Heart left ventricle (tissue), 13 donors: ENCODE measurements around the gene TMEM109.

ENCODE experiments used
- POLR2A ChIP-seq, 2 donors: fragments of 450-650 bp; IDR thresholded peaks; one replicate each; pipeline ENCODE4 v1.6.1; 2017; ENCODE audit warnings: antibody characterized with exemption in 2 of 2, mild to moderate bottlenecking in 2 of 2, moderate library complexity in 2 of 2
- TF ChIP-seq, protein P1 (sequence below), 12 donors: fragments of 200-600 bp; sonication (generic) in 4 of 12; IDR thresholded peaks; one replicate each; pipeline versions ENCODE4 v1.5.0 to v1.8.0; 2018 to 2022; ENCODE audit warnings: antibody characterized with exemption in 12 of 12, mild to moderate bottlenecking in 5 of 12
- donor health status: ischemic (EF 13 %, LVEDD 7.1; RV severe dilation, severe dysfunction).
- donor health status: DM: no; HTN: yes; CAD: no.
- donor health status: DM: no; HTN: no; CAD: no.
- donor health status: ischemic (EF 25% LVEDD 6.9; RV normal size, moderate dysfunction).
- donor health status: ischemic (EF 25% LVEDD 5.7; RV mildly dilated, moderate dysfunction).
- donor health status: ischemic (EF 35%, LVEDD 5.7; RV mildly dilated, moderate dysfunction).
- donor health status: nonischemic (EF 11% LVEDD 7.7; RV severe dilation, severe dysfunction).
- donor health status: DM: yes; HTN: yes; CAD: no.
- donor health status: PGD.
- donor health status: ischemic (EF 29% LVEDD 5.4; RV normal size, mild dysfunction).
- donor health status: nonischemic (EF 23%, LVEDD 6.1; RV moderate dilation, normal function).

DNA sequence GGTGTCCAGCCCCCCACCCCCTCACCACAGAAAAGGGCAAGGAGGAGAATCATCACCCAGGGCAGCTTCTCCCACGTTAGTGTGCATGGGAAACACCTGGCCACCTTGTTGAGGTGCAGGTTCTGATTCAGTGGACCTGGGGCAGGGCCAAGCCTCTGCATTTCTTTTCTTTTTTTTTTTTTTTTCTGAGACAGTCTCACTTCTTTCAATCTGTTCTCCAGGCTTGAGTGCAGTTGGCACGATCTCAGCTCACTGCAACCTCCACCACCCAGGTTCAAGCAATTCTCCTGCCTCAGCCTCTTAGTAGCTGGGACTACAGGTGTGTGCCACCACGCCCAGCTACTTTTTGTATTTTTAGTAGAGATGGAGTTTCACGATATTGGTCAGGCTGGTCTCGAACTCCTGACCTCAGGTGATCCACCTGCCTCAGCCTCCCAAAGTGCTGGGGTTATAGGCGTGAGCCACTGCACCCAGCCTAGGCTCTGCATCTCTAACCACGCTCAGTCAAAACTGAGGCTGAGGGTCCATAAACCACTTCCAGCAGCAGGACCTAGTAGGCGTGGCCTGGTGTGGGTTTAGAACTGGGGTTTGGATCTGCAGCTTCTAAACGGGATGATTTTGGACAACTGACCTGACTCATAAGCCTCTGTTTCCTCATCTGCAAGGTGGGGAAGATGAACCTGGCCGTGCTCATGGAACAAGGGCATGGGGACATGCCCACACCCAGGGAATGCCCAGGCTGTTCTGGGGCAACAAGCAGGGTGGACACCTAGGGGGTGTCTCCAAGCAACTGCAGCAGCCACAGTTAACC is 45.9 kb upstream of the TMEM109 start:
- TF ChIP-seq POLR2A (IDR thresholded peaks at IDR 0.05): no peak
- TF ChIP-seq, protein P1, sequence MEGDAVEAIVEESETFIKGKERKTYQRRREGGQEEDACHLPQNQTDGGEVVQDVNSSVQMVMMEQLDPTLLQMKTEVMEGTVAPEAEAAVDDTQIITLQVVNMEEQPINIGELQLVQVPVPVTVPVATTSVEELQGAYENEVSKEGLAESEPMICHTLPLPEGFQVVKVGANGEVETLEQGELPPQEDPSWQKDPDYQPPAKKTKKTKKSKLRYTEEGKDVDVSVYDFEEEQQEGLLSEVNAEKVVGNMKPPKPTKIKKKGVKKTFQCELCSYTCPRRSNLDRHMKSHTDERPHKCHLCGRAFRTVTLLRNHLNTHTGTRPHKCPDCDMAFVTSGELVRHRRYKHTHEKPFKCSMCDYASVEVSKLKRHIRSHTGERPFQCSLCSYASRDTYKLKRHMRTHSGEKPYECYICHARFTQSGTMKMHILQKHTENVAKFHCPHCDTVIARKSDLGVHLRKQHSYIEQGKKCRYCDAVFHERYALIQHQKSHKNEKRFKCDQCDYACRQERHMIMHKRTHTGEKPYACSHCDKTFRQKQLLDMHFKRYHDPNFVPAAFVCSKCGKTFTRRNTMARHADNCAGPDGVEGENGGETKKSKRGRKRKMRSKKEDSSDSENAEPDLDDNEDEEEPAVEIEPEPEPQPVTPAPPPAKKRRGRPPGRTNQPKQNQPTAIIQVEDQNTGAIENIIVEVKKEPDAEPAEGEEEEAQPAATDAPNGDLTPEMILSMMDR (IDR thresholded peaks at IDR 0.05): no peak
